Measurements from ENCODE around the gene PAFAH2. TPM values are rescaled to one million over a fixed set of nuclear protein-coding genes. Genes with fewer than 3 reads are reported as not detected.

PAFAH2 gene
- polyA plus RNA-seq, 1 of the 3 experiments (the other 2 are of a cell fraction) = 10.8 TPM

- no peaks in the 10 kb centered on the region for H4K20me1 ChIP-seq (ENCODE audit: insufficient read depth)
- H3K4me1 ChIP-seq (ENCODE audit: control insufficient read depth in 1 of 2, insufficient read depth in 2 of 2, low read depth in 1 of 2, low read length in 1 of 2) = peaks cover 0 to 12% of the 10 kb centered on the region in 2 experiments; a peak in 1 of 4 replicates
- TF ChIP-seq, protein P1, sequence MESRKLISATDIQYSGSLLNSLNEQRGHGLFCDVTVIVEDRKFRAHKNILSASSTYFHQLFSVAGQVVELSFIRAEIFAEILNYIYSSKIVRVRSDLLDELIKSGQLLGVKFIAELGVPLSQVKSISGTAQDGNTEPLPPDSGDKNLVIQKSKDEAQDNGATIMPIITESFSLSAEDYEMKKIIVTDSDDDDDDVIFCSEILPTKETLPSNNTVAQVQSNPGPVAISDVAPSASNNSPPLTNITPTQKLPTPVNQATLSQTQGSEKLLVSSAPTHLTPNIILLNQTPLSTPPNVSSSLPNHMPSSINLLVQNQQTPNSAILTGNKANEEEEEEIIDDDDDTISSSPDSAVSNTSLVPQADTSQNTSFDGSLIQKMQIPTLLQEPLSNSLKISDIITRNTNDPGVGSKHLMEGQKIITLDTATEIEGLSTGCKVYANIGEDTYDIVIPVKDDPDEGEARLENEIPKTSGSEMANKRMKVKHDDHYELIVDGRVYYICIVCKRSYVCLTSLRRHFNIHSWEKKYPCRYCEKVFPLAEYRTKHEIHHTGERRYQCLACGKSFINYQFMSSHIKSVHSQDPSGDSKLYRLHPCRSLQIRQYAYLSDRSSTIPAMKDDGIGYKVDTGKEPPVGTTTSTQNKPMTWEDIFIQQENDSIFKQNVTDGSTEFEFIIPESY (IDR thresholded peaks at IDR 0.05; ENCODE audit: borderline replicate concordance, low read depth) = no peak
- TF ChIP-seq RFX5 (IDR thresholded peaks at IDR 0.05; ENCODE audit: low read length) (no peak), MXI1 (IDR thresholded peaks at IDR 0.05; ENCODE audit: low read depth, low read length) (no peak), POLR2AphosphoS5 (IDR thresholded peaks at IDR 0.05; ENCODE audit: low read depth, low read length) (no peak), RAD21 (IDR thresholded peaks at IDR 0.05; ENCODE audit: low read length) (no peak), YY1 (IDR thresholded peaks at IDR 0.05; ENCODE audit: low read depth) (no peak), FOXJ3 (CRISPR knock-in tag; IDR thresholded peaks at IDR 0.05) (no peak), ELF1 (IDR thresholded peaks at IDR 0.05) (no peak), IRF3 (IDR thresholded peaks at IDR 0.05; ENCODE audit: low read depth, low read length) (no peak), CHD2 (IDR thresholded peaks at IDR 0.05; ENCODE audit: low read length, partially characterized antibody) (no peak), TCF12 (IDR thresholded peaks at IDR 0.05) (no peak), PBX3 (IDR thresholded peaks at IDR 0.05) (no peak), RCOR1 (IDR thresholded peaks at IDR 0.05; ENCODE audit: low read length) (no peak)
- TF ChIP-seq, protein P2, sequence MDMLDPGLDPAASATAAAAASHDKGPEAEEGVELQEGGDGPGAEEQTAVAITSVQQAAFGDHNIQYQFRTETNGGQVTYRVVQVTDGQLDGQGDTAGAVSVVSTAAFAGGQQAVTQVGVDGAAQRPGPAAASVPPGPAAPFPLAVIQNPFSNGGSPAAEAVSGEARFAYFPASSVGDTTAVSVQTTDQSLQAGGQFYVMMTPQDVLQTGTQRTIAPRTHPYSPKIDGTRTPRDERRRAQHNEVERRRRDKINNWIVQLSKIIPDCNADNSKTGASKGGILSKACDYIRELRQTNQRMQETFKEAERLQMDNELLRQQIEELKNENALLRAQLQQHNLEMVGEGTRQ (IDR thresholded peaks at IDR 0.05; ENCODE audit: borderline replicate concordance, low read depth, low read length) = no peak
- H3K9me2 ChIP-seq = no peaks in the 10 kb centered on the region
- no peak overlapping the region for H3K27ac ChIP-seq (ENCODE audit: low read depth in 2 of 2, low read length in 1 of 2)
- no peak for DNase-seq
- H2AFZ ChIP-seq (ENCODE audit: low read depth) = no peak overlapping the region
- no peaks in the 10 kb centered on the region for H3K9me3 ChIP-seq
- H3K27me3 ChIP-seq (ENCODE audit: insufficient read depth) = peaks cover 23% of the 10 kb centered on the region
- CTCF ChIA-PET = interaction anchor here (1.2 to 1.5 kb wide), 3 partner anchors 106 to 356 kb away, joined by 3 read pairs; partner anchors contain the start of gene ZNF593
- WGBS (ENCODE audit: low lambda C conversion rate) = 85% methylated on average over 4 of the region's 6 CpGs
- no peaks in the 10 kb centered on the region for H3K79me2 ChIP-seq (ENCODE audit: insufficient read depth)
- H3K9ac ChIP-seq = no peak overlapping the region
- H3K4me3 ChIP-seq (ENCODE audit: low read depth in 2 of 2, low read length in 1 of 2) = no peak overlapping the region
- no peak overlapping the region for H3K4me2 ChIP-seq
- POLR2A ChIA-PET = no interaction called here
- H3F3A ChIP-seq (replicated peaks; ENCODE audit: insufficient read depth) = peaks cover 4% of the 10 kb centered on the region
- H3K36me3 ChIP-seq (replicated peaks in 1 of 2; ENCODE audit: control insufficient read depth in 1 of 2, insufficient read depth in 2 of 2, low read length in 1 of 2) = no peaks in the 10 kb centered on the region
Measured at GRCh38 chr1:26038904-26039303, 41.0 kb upstream of the PAFAH2 start.

All from SK-N-SH (cell line).